HEK293 (cell line): ENCODE results near the gene TOMM5.

ENCODE experiments used
- CTCF ChIP-seq: fragments of 450-650 bp; formaldehyde crosslinking; IDR thresholded peaks from 2 replicates; pipeline ENCODE4 v1.5.1; 2016; ENCODE audit warnings: missing biosample characterization, missing genetic modification characterization
- PATZ1 ChIP-seq: fragments of 450-650 bp; formaldehyde crosslinking; IDR thresholded peaks from 2 replicates; pipeline ENCODE4 v1.5.1; 2016; ENCODE audit warnings: missing biosample characterization, missing genetic modification characterization
- TCF7L2 ChIP-seq: IDR thresholded peaks from 2 replicates; pipeline ENCODE4 v1.6.1; 2011; ENCODE audit warnings: low read depth, mild to moderate bottlenecking, inconsistent platforms, low read length, moderate library complexity, borderline replicate concordance
- ZBTB49 ChIP-seq: fragments of 450-650 bp; formaldehyde crosslinking; IDR thresholded peaks from 2 replicates; pipeline ENCODE4 v1.5.1; 2016; ENCODE audit warnings: missing biosample characterization, missing genetic modification characterization, low read depth
- ZEB2 ChIP-seq: fragments of 450-650 bp; formaldehyde crosslinking; IDR thresholded peaks from 2 replicates; pipeline ENCODE4 v1.5.1; 2016; ENCODE audit warnings: missing biosample characterization, missing genetic modification characterization
- ZFP37 ChIP-seq: fragments of 450-650 bp; formaldehyde crosslinking; IDR thresholded peaks from 2 replicates; pipeline ENCODE4 v1.5.1; 2016; ENCODE audit warnings: missing biosample characterization, missing genetic modification characterization
- ZNF211 ChIP-seq: fragments of 450-650 bp; formaldehyde crosslinking; IDR thresholded peaks from 2 replicates; pipeline ENCODE4 v1.5.1; 2016; ENCODE audit warnings: low read depth, missing biosample characterization, missing genetic modification characterization
- ZNF555 ChIP-seq: fragments of 450-650 bp; formaldehyde crosslinking; conservative IDR thresholded peaks from 2 replicates; pipeline ENCODE4 v1.5.1; 2017; ENCODE audit warnings: missing biosample characterization, mild to moderate bottlenecking, missing genetic modification characterization, inconsistent platforms
- ZSCAN30 ChIP-seq: fragments of 450-650 bp; IDR thresholded peaks from 2 replicates; pipeline ENCODE4 v1.5.1; 2018; ENCODE audit warnings: missing biosample characterization, mild to moderate bottlenecking, missing genetic modification characterization, moderate library complexity

- TF ChIP-seq CTCF (tag by site-specific recombination) (no peak), ZEB2 (tag by site-specific recombination) (no peak), PATZ1 (tag by site-specific recombination) (no peak), TCF7L2 (no peak), ZSCAN30 (no peak), ZNF555 (tag by site-specific recombination) (no peak), ZFP37 (tag by site-specific recombination) (no peak), ZBTB49 (tag by site-specific recombination) (no peak), ZNF211 (tag by site-specific recombination) (no peak)
Measured at GRCh38 chr9:37574241-37574721, 18.1 kb downstream of the TOMM5 start.
